Measurements from ENCODE around the gene RABGAP1L. TPM values are rescaled to one million over a fixed set of nuclear protein-coding genes. Genes with fewer than 3 reads are reported as not detected.

The RABGAP1L gene
- total RNA-seq, 4 donors from 2014 or later, result 31.2 to 115 (median 62.5) TPM

DNA sequence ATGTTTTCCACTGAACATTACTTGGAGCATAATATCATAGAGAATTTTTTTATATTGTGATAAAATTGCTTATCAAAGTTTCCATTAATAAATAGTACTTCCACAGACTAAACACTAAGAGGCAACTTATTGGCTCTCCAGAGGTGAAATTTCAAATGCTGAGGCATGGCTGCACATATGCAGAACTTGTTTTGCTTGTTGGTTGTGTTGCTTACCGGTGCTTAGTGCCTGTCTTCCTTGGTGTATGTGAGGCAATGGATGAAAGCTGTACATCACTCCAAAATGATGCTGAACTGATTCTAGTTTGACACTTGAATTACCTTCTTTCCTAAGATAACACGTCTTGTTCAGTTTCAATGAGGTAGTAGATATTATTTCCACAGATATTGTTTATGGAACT, 258.6 kb downstream of the RABGAP1L start:
- peaks cover 0 to 8% (median 0%) of the 10 kb centered on the region in 3 donors for H3K4me1 ChIP-seq
- no peak overlapping the region for H3K4me3 ChIP-seq
- H3K9me3 ChIP-seq, result no peaks in the 10 kb centered on the region
- 91 to 92% methylated on average over 1 to 2 of the region's 2 CpGs for WGBS, 2 donors (ENCODE audit: low coverage in 1 of 2)
- TF ChIP-seq POLR2A (IDR thresholded peaks at IDR 0.05) (no peak), POLR2AphosphoS5 (IDR thresholded peaks at IDR 0.05) (no peak), EP300 (IDR thresholded peaks at IDR 0.05) (no peak)
- TF ChIP-seq, protein P1, sequence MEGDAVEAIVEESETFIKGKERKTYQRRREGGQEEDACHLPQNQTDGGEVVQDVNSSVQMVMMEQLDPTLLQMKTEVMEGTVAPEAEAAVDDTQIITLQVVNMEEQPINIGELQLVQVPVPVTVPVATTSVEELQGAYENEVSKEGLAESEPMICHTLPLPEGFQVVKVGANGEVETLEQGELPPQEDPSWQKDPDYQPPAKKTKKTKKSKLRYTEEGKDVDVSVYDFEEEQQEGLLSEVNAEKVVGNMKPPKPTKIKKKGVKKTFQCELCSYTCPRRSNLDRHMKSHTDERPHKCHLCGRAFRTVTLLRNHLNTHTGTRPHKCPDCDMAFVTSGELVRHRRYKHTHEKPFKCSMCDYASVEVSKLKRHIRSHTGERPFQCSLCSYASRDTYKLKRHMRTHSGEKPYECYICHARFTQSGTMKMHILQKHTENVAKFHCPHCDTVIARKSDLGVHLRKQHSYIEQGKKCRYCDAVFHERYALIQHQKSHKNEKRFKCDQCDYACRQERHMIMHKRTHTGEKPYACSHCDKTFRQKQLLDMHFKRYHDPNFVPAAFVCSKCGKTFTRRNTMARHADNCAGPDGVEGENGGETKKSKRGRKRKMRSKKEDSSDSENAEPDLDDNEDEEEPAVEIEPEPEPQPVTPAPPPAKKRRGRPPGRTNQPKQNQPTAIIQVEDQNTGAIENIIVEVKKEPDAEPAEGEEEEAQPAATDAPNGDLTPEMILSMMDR (IDR thresholded peaks at IDR 0.05), result no peak
- H3K27me3 ChIP-seq, result no peaks in the 10 kb centered on the region
- ATAC-seq, result no peak
- no peaks in the 10 kb centered on the region for H3K36me3 ChIP-seq
- no peak overlapping the region for H3K27ac ChIP-seq

DNA sequence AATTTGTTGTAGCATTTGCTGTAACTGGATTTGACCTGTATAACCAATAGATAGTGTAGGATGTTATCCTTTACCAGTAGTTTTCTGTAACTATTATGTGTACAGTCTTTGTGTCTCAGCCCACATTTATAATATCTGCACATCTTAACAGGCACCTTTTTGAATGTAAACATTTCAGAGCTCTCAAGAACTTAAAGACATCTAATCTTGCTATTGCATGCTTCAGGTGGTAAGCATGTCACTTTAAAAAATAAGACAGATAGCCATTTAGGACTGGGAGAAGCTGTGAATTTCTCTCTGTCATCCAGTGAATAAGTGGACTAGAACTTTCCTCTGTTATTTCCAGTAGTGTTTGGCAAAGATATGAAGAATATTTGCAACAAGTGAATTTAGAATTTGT, 265.8 kb downstream of the RABGAP1L start:
- Histone ChIP-seq H3K4me3 (no peak overlapping the region), H3K27ac (no peak overlapping the region), H3K36me3 (no peaks in the 10 kb centered on the region), H3K9me3 (no peaks in the 10 kb centered on the region), H3K27me3 (no peaks in the 10 kb centered on the region), H3K4me1 (peaks cover 0 to 9% (median 0%) of the 10 kb centered on the region in 3 donors)
- no peak for ATAC-seq
- TF ChIP-seq EP300 (IDR thresholded peaks at IDR 0.05), result no peak
- no peak for TF ChIP-seq POLR2A (IDR thresholded peaks at IDR 0.05)
- TF ChIP-seq, protein P1 (IDR thresholded peaks at IDR 0.05), result no peak
- no peak for TF ChIP-seq POLR2AphosphoS5 (IDR thresholded peaks at IDR 0.05)

GRCh38 chr1:174426153-174426552, 266.8 kb downstream of the RABGAP1L start:
- no peak overlapping the region for H3K27ac ChIP-seq
- no peak for ATAC-seq
- H3K4me3 ChIP-seq, result no peak overlapping the region
- no peaks in the 10 kb centered on the region for H3K27me3 ChIP-seq
- no peaks in the 10 kb centered on the region for H3K36me3 ChIP-seq
- 88 to 89% methylated on average over 3 of the region's 3 CpGs for WGBS, 2 donors (ENCODE audit: low coverage in 1 of 2)
- TF ChIP-seq POLR2A (IDR thresholded peaks at IDR 0.05), result no peak
- TF ChIP-seq, protein P1 (IDR thresholded peaks at IDR 0.05), result no peak
- no peak for TF ChIP-seq POLR2AphosphoS5 (IDR thresholded peaks at IDR 0.05)
- no peak for TF ChIP-seq EP300 (IDR thresholded peaks at IDR 0.05)
- H3K4me1 ChIP-seq, result peaks cover 0 to 9% (median 0%) of the 10 kb centered on the region in 3 donors
- no peaks in the 10 kb centered on the region for H3K9me3 ChIP-seq

- Histone ChIP-seq H3K9me3 (no peaks in the 10 kb centered on the region), H3K27me3 (no peaks in the 10 kb centered on the region), H3K4me1 (peaks cover 0 to 9% (median 0%) of the 10 kb centered on the region in 3 donors), H3K27ac (no peak overlapping the region), H3K4me3 (no peak overlapping the region), H3K36me3 (no peaks in the 10 kb centered on the region)
- 78 to 92% methylated on average over 3 of the region's 3 CpGs for WGBS, 2 donors (ENCODE audit: low coverage in 1 of 2)
- TF ChIP-seq POLR2AphosphoS5 (IDR thresholded peaks at IDR 0.05), result no peak
- no peak for TF ChIP-seq POLR2A (IDR thresholded peaks at IDR 0.05)
- TF ChIP-seq, protein P1 (IDR thresholded peaks at IDR 0.05), result no peak
- no peak for TF ChIP-seq EP300 (IDR thresholded peaks at IDR 0.05)
- no peak for ATAC-seq
Measured at GRCh38 chr1:174428033-174428432, 268.7 kb downstream of the RABGAP1L start.

GRCh38 chr1:174428739-174429138, 269.4 kb downstream of the RABGAP1L start:
- TF ChIP-seq EP300 (IDR thresholded peaks at IDR 0.05) (no peak), POLR2AphosphoS5 (IDR thresholded peaks at IDR 0.05) (no peak), POLR2A (IDR thresholded peaks at IDR 0.05) (no peak)
- TF ChIP-seq, protein P1 (IDR thresholded peaks at IDR 0.05), result no peak
- Histone ChIP-seq H3K27ac (no peak overlapping the region), H3K36me3 (no peaks in the 10 kb centered on the region), H3K4me1 (peaks cover 0 to 4% (median 0%) of the 10 kb centered on the region in 3 donors), H3K27me3 (no peaks in the 10 kb centered on the region), H3K4me3 (no peak overlapping the region), H3K9me3 (no peaks in the 10 kb centered on the region)
- no peak for ATAC-seq

Data from gastroesophageal sphincter (tissue), 4 donors.